Measurements from ENCODE around the gene CASK.
"Not testable (repeated sequence)": the region's sequence is repeated elsewhere in the genome, so short reads cannot be mapped to it uniquely, and the experiment has no call there.

The CASK gene

GRCh38 chrX:41737065-41737464 lies 186.3 kb downstream of the CASK start:
- in situ Hi-C loops (cut with HindIII; ENCODE audit: low sequenced_read_pairs), result no loop called here

DNA sequence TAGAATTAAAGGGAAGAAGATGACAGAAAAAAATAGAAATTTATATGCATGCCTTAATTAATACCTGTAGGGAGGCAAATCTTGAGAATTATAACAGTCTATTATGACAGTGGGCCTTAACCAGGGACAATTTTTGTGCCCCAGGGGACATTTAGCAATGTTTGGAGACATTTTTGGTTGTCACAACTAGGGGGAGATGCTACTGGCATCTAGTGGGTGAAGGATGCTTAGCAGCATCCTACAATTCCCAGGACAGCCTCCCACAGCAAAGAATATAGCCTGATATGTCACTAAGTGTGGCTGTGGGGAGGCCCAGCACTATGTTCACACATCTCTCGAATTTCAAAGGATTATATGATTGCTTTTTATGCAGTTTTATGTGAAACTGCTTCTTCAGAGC lies 188.8 kb downstream of the CASK start:
- in situ Hi-C loops (cut with HindIII; ENCODE audit: low sequenced_read_pairs), result no loop called here

DNA sequence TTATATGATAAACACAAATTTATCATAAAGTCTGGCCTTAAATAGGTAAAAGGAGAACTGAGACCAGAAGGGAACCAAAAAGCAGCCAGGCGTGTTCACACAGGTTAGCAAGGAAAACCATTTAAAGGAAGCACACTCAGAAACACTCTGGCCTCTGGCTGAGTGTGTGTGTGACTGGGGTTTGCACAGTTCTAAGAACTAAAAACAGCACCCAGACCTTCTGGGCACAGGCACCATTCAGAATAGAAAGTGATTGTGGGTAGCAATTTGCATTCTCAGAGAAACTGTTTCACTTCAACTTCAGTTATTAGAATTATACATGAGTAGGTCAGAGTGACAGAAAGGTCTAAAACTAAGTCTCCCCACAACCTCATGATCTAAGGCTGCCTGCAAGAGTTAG lies 189.4 kb downstream of the CASK start:
- in situ Hi-C loops (cut with HindIII; ENCODE audit: low sequenced_read_pairs), result no loop called here

- in situ Hi-C loops (cut with HindIII; ENCODE audit: low sequenced_read_pairs), result no loop called here
Measured at GRCh38 chrX:41732260-41732659, 191.1 kb downstream of the CASK start.

DNA sequence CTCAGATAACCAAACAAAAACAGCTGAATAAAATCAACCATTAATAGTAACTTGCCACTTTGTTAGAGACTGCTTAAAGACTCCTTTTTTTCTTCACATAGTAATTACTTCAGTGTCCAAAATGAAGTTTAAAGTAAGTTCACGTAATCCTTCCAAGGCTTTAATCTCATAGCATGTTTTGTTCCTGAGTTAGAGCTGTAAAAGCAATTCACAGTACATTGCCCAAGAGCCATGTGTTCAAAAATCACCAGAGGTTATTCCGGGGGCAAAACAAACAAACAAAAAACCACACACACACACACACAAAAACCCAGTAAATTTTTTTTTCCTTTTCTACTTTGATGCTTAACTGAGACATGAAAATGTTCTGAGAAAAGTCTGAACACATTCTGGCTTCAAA lies 193.3 kb downstream of the CASK start:
- in situ Hi-C loops (cut with HindIII; ENCODE audit: low sequenced_read_pairs), result no loop called here

DNA sequence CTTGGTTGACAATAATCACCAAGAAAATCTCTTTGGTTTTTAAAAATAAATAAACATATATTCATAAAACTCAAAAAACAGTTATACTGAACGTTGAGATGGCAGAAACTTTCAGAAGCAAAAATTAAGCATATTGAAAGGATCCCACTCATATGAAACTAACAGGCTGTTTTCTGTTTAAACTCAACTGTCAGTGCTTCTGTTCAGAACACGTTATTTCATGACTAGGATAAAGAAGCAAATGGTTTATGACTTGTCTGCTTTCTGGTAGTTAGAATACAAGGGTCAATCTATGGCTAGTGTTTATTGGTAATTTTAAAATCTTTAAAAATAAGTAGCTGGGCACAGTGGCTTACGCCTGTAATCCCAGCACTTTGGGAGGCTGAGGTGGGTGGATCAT lies 195.2 kb downstream of the CASK start:
- in situ Hi-C loops (cut with HindIII; ENCODE audit: low sequenced_read_pairs), result no loop called here

GRCh38 chrX:41723826-41724225 lies 199.5 kb downstream of the CASK start, which contains the start of gene GPR82:
TSS of gene GPR82 (plus strand) at chrX:41724181. CDS start at chrX:41727027, 2,846 bp downstream.
- in situ Hi-C loops (cut with HindIII; ENCODE audit: low sequenced_read_pairs), result no loop called here

DNA sequence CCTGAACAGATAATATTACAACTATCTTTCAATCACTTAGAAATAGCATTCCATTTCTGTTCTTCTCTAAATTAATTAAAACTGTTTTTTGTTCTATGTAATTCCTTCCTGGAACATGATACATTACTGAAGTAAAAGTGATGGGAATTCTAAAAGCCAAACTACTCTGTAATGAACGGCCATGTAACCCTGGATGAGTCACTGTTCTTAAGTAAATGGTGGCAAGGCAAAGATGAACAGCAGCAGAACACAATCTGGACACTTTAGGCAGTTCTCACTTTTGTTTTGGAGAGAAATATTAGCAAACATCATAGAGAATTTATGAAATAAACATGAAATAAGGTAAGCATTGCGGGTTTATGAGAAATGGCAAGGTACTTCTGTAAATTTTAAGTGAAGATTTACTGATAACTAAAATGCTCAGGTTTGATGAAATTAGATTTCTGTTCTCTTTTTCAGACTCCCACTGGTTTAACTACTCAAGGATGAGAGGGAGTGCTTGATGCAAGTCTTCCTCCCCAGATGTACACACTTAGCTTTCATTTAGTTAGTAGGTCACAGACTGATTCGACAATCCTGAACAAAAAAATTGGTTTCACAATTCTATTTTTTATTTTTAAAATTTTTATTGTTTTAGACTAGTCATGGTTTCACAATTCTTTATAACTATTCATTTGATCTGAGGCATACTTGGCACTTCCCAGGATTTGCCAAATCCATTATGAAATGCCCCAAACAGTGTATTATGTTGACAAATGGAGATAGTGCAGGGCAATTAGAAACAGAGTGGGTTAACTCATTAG lies 200.3 kb downstream of the CASK start:
- in situ Hi-C loops (cut with HindIII; ENCODE audit: low sequenced_read_pairs), result no loop called here

DNA sequence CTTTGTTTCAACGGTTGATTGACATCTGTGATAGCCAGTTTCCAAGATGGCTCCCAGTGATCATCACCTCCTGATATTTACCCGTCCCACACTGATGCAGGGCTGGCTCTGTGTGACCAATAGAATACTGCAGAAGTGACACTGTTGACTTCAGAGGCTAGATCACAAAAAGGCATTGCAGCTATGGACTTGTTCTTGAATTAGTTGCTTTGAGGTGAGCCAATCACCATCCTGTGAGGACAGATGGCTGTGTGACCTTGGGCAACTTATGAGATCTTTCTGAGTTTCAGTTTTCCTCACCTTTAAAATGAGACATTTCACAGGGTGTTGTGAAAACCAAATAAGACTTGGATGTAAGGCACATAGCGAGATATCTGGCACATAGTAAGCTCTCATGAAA lies 201.1 kb downstream of the CASK start:
- in situ Hi-C loops (cut with HindIII; ENCODE audit: low sequenced_read_pairs), result no loop called here

- in situ Hi-C loops (cut with HindIII; ENCODE audit: low sequenced_read_pairs), result no loop called here
Measured at GRCh38 chrX:41721590-41721989, 201.8 kb downstream of the CASK start.

DNA sequence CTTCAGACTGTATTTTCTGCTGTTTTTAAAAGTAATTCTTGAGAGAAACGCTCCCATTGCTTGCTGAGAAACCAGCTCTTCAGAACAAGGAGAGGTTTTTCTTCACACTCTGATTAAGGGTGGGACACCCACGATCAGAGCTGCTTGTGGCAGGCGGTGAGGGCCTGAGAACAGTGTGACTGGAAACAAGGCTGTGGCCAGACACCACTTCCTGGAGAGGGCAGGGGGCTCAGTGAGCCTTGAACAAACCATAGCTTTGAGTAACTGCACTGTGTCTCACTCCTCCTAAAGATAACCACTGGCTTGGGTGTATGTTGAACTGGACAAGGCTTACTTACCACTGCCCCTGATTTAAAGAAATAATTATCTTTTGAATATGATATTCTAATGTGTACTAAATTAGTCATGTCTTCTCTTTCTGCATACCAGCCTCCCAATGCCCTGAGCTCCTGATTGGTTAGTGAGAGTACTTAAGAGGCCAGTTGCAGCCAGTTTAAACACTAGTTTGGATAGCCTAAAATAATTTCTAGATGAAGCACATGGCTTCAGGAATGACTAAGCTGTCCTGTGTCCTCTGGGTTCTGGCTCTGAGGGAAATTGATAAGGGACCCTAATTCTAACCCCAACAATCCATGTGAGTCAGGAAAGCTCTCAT lies 203.1 kb downstream of the CASK start:
- in situ Hi-C loops (cut with HindIII; ENCODE audit: low sequenced_read_pairs), result no loop called here

GRCh38 chrX:41719610-41720009 lies 203.7 kb downstream of the CASK start:
- in situ Hi-C loops (cut with HindIII; ENCODE audit: low sequenced_read_pairs), result not testable (repeated sequence)

- in situ Hi-C loops (cut with HindIII; ENCODE audit: low sequenced_read_pairs), result no loop called here
Measured at GRCh38 chrX:41718481-41719235, 204.7 kb downstream of the CASK start.

DNA sequence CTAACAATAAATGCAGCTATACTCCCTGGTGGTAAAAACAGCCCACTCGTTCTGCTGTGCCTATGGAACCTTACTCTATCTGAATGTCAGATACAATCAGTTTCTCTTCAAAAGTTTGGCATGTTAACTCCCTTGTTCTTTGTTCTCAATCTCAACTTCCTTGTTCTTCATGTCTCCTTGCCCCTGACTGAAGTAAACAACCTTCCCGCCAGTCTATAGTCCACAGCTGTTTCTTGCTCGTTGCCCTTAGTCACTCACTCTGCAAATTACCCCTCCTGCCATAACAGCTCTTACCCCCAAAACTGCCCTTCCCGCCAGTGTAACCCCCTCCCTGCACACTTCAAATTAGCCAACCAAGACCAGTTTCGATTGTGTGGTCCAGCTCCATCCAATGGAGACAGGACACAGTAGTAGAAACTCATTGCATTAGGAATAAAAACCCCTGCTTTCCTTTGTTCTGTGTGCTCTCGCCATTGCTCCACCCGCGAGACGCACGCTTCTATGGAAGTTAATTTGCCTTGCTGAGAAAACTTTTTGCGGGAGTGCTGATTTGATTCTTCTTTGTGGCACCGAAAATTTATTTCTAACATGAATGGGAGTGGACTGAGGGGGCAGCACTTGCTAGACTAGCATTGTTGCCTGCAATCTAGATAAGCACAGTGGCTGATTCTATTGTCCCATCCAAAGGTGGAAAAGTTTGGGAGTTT lies 206.4 kb downstream of the CASK start:
- in situ Hi-C loops (cut with HindIII; ENCODE audit: low sequenced_read_pairs), result no loop called here

DNA sequence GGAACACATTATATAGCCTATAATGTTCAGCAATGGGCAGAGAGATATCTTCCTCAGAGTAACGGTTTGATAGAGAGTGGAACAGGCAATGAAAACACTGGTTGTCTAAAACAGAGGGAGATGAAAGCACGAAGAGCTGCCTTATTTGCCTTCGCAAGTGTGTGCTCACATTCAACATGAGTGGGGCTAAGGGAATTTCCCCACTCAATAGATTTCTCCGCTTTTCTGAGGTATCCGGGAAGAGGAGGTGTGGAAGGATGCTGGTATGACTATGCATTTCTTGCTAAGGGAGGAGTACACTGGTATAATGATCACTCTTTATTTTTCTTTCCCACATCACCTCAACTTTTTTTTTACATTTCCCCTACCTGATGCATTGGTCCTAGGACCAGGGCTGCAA lies 207.1 kb downstream of the CASK start:
- in situ Hi-C loops (cut with HindIII; ENCODE audit: low sequenced_read_pairs), result no loop called here

DNA sequence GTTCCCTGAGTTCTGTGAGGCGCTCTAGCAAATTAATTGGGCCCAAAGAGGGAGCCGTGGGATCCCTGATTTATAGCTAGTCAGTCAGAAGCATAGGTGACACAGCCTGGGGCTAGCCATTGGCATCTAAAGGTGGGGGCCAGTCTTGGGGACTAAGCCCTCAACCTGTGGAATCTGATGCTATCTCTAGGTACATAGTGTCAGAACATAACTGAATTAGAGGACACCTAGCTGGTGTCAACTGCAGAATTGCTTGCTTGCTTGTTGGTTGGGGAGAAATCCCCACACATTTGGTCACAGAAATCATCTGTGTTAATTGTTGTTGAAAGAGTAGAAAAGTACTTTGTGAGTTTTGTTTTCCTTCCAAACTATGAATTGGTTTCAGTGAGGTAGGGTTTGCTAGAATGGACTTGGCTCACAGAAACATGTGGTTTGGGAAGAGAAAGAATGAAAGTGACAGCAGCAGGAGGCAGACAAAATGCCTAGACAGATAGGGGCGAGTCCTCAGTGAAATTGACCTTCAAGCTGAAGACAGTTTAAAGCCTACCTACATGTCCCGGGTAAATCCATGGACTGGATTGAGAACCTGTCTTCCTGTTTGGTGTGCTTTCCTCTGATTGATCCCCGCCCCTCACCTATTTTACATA lies 212.2 kb downstream of the CASK start:
- in situ Hi-C loops (cut with HindIII; ENCODE audit: low sequenced_read_pairs), result no loop called here

DNA sequence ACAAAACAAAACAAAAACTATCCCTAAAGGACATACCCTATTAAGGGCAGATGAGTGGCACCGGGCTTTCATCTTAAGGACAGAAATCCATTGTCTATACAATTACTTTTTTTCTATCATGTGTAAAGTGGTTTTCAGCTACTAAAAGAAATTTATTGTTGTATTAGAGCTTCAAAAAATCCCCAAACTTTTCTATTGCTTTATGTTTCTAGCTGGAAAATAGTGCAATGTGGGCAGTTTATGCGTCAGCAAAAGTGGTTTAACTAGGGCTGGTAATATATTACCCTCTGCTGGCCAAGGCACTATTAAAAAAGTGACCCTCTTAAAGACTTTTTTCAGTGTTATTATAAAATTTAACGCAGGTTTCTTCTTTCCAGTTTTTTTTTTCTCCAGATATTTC lies 214.9 kb downstream of the CASK start:
- in situ Hi-C loops (cut with HindIII; ENCODE audit: low sequenced_read_pairs), result no loop called here

DNA sequence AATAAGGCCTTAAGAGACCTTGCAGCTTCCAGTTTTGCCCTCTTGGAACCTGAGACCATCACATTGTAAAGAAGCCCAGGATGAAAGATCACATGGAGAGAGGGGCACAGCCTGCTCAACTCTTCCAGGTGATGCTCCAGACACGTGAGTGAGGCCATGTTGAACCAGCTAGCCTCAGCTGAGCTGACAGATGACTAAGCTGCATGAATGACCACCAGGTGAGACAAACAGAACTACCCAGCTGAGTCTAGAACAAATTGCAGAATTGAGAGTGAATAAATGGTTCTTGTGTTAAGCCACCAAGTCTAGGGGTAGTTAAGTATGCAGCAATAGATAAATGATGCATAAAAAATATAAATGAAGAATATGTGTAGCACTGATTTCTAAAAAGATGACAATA lies 216.1 kb downstream of the CASK start:
- in situ Hi-C loops (cut with HindIII; ENCODE audit: low sequenced_read_pairs), result no loop called here

DNA sequence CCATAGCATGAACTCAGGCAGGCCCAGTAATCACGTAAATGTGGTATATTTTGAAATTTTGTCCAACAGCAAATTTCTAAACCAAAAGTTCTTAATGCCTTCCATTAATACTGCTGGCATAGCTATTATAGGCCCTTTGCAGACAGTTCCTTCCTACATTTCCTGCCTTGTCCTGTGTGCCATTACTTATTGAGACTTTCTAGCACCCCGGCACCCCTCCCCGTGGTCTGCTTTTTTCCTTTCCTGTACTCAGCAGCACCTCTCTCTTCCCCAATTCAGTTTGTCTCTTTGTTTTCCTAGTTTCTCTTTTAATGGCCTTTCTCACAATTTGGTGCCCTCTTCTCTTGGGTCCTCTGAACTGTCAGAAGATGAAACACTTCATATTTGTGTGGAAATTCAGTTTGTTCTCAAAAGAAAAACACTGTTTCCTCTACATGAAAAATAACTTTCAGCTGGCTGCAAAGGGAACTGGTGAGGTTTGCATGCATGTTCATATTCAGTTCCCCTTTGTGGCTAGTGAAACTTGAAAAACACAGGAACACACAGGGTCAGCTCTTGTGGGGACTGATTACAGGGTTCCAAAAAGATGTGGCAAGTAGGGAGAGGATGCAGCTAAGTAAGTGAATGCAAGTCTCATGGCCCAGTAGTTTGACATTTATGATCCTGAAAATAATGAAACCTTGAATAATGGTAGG lies 217.5 kb downstream of the CASK start:
- in situ Hi-C loops (cut with HindIII; ENCODE audit: low sequenced_read_pairs), result no loop called here

DNA sequence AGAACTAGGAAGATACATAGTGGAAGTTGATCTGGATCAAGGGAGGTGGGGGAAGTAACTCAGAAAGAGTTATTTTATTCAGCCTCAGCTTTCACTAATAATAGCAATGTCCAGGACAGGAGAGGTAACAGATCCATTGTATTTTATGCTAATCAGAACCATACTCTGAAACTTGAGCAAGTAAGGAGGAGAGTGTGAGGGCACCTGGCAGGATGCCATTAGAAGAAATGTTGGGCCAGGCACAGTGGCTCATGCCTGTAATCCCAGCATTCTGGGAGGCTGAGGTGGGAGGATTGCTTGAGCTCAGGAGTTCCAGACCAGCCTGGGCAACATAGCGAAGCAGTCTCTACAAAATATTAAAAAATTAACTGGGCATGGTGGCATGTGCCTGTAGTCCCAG lies 218.3 kb downstream of the CASK start:
- in situ Hi-C loops (cut with HindIII; ENCODE audit: low sequenced_read_pairs), result no loop called here

All from endothelial cell of hepatic sinusoid (primary cell).